ENCODE results near the gene PRSS48.

Gene PRSS48

GRCh38 chr4:151322570-151322969 is 45.6 kb downstream of the PRSS48 start:
- H3K4me1 ChIP-seq (ENCODE audit: insufficient read depth, low read length) = no peaks in the 10 kb centered on the region
- TF ChIP-seq CTCF (IDR thresholded peaks at IDR 0.05; ENCODE audit: borderline replicate concordance, extremely low read depth, low read length, poor library complexity, severe bottlenecking) (no peak), EZH2 (IDR thresholded peaks at IDR 0.05; ENCODE audit: borderline replicate concordance, low read depth, low read length, severe bottlenecking) (no peak)
- ATAC-seq (ENCODE audit: insufficient read depth, low read depth) (no peak), DNase-seq (no peak)
- H3K36me3 ChIP-seq (ENCODE audit: insufficient read depth, low read length) = no peaks in the 10 kb centered on the region
- H2AFZ ChIP-seq (ENCODE audit: low read depth, low read length) = no peak overlapping the region
- H4K20me1 ChIP-seq (ENCODE audit: insufficient read depth, low read length) = no peaks in the 10 kb centered on the region
- H3K27ac ChIP-seq (ENCODE audit: low read length) = no peak overlapping the region
- no peaks in the 10 kb centered on the region for H3K79me2 ChIP-seq (ENCODE audit: insufficient read depth, low read length)
- no peak overlapping the region for H3K9ac ChIP-seq (ENCODE audit: low read depth, low read length)
- no peaks in the 10 kb centered on the region for H3K27me3 ChIP-seq (ENCODE audit: insufficient read depth, low read length, poor library complexity)
- no peaks in the 10 kb centered on the region for H3K9me3 ChIP-seq (ENCODE audit: insufficient read depth, low read length, severe bottlenecking)
- no peak overlapping the region for H3K4me2 ChIP-seq (ENCODE audit: insufficient read depth, low read length)
- H3K4me3 ChIP-seq (ENCODE audit: low read depth in 1 of 2, low read length in 2 of 2) = no peak overlapping the region

- no peaks in the 10 kb centered on the region for H3K9me3 ChIP-seq (ENCODE audit: insufficient read depth, low read length, severe bottlenecking)
- no peaks in the 10 kb centered on the region for H4K20me1 ChIP-seq (ENCODE audit: insufficient read depth, low read length)
- H2AFZ ChIP-seq (ENCODE audit: low read depth, low read length) = no peak overlapping the region
- no peak overlapping the region for H3K4me2 ChIP-seq (ENCODE audit: insufficient read depth, low read length)
- no peaks in the 10 kb centered on the region for H3K36me3 ChIP-seq (ENCODE audit: insufficient read depth, low read length)
- H3K4me1 ChIP-seq (ENCODE audit: insufficient read depth, low read length) = no peaks in the 10 kb centered on the region
- no peak overlapping the region for H3K9ac ChIP-seq (ENCODE audit: low read depth, low read length)
- H3K4me3 ChIP-seq (ENCODE audit: low read depth in 1 of 2, low read length in 2 of 2) = no peak overlapping the region
- no peak for TF ChIP-seq CTCF (IDR thresholded peaks at IDR 0.05; ENCODE audit: borderline replicate concordance, extremely low read depth, low read length, poor library complexity, severe bottlenecking)
- TF ChIP-seq EZH2 (IDR thresholded peaks at IDR 0.05; ENCODE audit: borderline replicate concordance, low read depth, low read length, severe bottlenecking) = no peak
- no peak overlapping the region for H3K27ac ChIP-seq (ENCODE audit: low read length)
- no peaks in the 10 kb centered on the region for H3K79me2 ChIP-seq (ENCODE audit: insufficient read depth, low read length)
- no peak for ATAC-seq (ENCODE audit: insufficient read depth, low read depth)
- no peak for DNase-seq
- no peaks in the 10 kb centered on the region for H3K27me3 ChIP-seq (ENCODE audit: insufficient read depth, low read length, poor library complexity)
These were observed 46.7 kb downstream of the PRSS48 start for GRCh38 chr4:151323667-151324066.

DNA sequence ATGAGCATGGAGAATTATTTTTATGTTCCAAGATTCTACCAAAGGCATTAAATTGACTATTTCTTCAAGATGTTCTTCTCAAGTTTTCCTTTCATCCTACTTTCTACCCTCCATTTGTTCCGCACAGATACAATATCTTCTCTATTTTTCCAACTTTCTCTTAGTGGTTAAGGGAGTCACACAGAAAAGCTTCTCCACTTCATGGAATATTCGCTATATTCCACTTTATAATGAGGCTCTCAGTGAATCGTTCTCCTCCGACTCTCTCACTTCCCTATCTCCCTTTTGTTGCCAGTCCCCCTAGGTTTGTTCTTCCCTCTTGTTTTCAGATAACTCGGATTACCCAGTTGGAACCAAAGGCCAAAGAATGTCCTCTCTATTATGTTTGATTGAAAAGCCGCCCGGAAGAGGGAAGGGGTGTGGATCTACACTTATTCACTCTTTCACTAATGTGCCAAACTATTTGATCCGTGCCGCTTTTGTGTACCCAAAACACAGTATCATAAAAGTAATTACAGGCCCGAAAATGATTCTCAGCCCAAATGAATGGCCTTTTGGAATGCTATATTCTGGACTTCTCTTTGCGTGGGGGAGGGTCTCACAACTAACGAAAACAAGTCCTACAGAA is 47.3 kb downstream of the PRSS48 start:
- no peak overlapping the region for H3K27ac ChIP-seq (ENCODE audit: low read length)
- H3K79me2 ChIP-seq (ENCODE audit: insufficient read depth, low read length) = no peaks in the 10 kb centered on the region
- no peaks in the 10 kb centered on the region for H3K4me1 ChIP-seq (ENCODE audit: insufficient read depth, low read length)
- H3K9ac ChIP-seq (ENCODE audit: low read depth, low read length) = no peak overlapping the region
- no peak for TF ChIP-seq CTCF (IDR thresholded peaks at IDR 0.05; ENCODE audit: borderline replicate concordance, extremely low read depth, low read length, poor library complexity, severe bottlenecking)
- TF ChIP-seq EZH2 (IDR thresholded peaks at IDR 0.05; ENCODE audit: borderline replicate concordance, low read depth, low read length, severe bottlenecking) = no peak
- H3K36me3 ChIP-seq (ENCODE audit: insufficient read depth, low read length) = no peaks in the 10 kb centered on the region
- H2AFZ ChIP-seq (ENCODE audit: low read depth, low read length) = no peak overlapping the region
- H3K4me3 ChIP-seq (ENCODE audit: low read depth in 1 of 2, low read length in 2 of 2) = no peak overlapping the region
- H3K4me2 ChIP-seq (ENCODE audit: insufficient read depth, low read length) = no peak overlapping the region
- no peaks in the 10 kb centered on the region for H3K9me3 ChIP-seq (ENCODE audit: insufficient read depth, low read length, severe bottlenecking)
- no peaks in the 10 kb centered on the region for H3K27me3 ChIP-seq (ENCODE audit: insufficient read depth, low read length, poor library complexity)
- no peak for ATAC-seq (ENCODE audit: insufficient read depth, low read depth)
- no peaks in the 10 kb centered on the region for H4K20me1 ChIP-seq (ENCODE audit: insufficient read depth, low read length)
- no peak for DNase-seq

DNA sequence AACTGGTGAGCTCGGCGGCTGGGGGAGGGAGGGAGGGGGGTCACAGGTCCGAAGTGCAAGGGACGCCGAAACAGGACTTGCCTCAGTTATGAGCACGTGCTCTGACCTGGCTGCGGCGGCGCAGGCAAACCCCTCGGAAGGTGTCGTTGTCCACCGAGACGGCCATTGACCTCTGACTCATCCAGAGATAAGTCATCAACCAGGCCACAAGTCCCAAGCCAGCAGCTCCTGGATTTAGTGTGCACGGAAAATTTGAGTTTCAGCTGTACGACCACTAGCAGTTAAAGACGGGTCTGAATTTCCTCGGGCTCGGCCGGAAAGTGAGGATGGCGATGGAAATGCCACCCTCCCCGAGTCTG is 47.8 kb downstream of the PRSS48 start:
- Histone ChIP-seq H3K27me3 (ENCODE audit: insufficient read depth, low read length, poor library complexity) (no peaks in the 10 kb centered on the region), H3K4me2 (ENCODE audit: insufficient read depth, low read length) (no peak overlapping the region), H3K79me2 (ENCODE audit: insufficient read depth, low read length) (no peaks in the 10 kb centered on the region), H3K4me1 (ENCODE audit: insufficient read depth, low read length) (no peaks in the 10 kb centered on the region), H4K20me1 (ENCODE audit: insufficient read depth, low read length) (no peaks in the 10 kb centered on the region), H2AFZ (ENCODE audit: low read depth, low read length) (no peak overlapping the region), H3K27ac (ENCODE audit: low read length) (no peak overlapping the region), H3K9ac (ENCODE audit: low read depth, low read length) (no peak overlapping the region), H3K9me3 (ENCODE audit: insufficient read depth, low read length, severe bottlenecking) (no peaks in the 10 kb centered on the region), H3K36me3 (ENCODE audit: insufficient read depth, low read length) (no peaks in the 10 kb centered on the region), H3K4me3 (ENCODE audit: low read depth in 1 of 2, low read length in 2 of 2) (no peak overlapping the region)
- DNase-seq (no peak), ATAC-seq (ENCODE audit: insufficient read depth, low read depth) (no peak)
- TF ChIP-seq EZH2 (IDR thresholded peaks at IDR 0.05; ENCODE audit: borderline replicate concordance, low read depth, low read length, severe bottlenecking) = no peak

Measured in DND-41 (cell line).